COLO668 (cell line): ENCODE data around the gene ITPR2.
"Not testable (repeated sequence)": the region's sequence is repeated elsewhere in the genome, so short reads cannot be mapped to it uniquely, and the experiment has no call there.

Experiments used
- DNase-seq: peaks from one replicate; lab custom pipeline; 2025; ENCODE audit not compliant: unreplicated experiment; lab: John Stamatoyannopoulos, UW

Gene ITPR2

DNA sequence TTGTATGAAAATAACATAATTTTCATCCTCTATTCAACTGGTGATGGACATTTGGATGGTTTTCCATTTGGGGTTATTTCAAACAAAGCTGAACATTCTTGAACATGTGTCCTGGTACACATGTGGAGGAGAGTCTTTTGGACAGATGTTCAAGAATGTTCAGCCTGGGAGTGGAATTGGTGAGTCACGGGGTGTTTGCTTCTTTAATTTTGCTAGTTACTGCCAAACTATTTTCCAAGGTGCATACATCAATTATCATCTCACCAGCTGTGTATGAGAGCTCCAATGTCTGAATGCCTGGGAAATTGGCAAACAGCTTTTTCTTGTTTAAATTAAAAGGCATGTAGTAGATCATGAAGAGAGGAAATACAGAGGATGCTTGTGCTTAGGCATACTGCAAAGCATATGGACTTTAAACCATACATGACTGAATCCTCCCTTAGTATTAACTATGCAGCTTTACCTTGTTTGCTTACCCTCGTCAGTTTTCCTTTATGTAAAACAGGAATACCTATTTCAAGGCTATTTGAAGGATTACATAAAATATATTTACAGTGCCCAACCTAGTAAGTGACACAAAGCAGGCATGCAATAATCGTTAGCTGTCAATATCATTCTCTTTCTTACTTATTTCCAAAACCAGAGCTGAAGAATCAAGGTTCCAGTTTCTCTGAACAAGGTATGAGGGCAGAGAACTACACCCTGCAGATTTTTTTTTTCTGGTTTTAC lies 152.1 kb downstream of the ITPR2 start:
- DNase-seq: no peak

DNA sequence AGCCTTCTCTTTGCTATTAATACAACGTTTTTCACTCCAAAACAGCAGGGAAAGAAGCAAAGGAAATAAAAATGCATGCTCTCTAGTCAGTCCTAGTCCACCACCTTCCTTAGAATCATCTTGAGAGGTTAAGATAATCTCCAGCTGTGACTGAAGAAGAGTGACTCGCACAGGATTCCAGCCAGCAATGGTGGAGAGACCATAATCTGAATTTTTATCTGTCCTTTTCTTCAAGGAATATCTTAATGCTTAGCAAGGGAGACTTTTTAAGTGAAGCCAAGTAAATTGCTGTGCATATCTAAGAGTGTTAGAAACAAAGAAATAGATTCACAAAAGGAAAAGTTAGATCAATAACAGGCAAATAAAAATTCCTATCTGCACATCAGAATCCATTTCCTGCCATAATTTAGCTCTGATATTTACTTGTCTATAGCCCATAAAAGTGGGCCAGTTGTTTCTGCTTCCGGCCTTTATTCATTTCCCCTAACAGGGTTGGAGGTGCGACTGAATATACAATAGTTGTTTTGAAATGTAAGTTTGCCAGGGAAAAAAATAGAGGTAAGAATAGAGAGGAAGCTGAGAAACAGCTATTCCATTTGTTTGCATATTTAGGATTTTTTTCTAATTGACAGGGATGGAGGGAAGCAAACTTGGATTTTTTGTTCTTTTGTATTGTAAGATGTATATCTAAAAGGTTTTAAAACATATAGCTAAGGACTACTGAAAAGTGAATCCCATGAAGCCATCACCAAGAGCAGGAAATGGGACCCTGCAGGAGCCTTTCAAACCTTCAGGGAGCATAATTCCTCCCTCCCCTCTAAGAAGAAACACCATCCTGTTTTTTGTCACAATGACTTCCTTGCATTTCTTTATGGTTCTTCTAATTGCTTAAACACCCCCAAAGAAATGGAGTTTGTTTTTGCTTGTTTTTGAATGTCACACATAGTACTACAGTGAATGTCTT lies 154.0 kb downstream of the ITPR2 start:
- no peak for DNase-seq

DNA sequence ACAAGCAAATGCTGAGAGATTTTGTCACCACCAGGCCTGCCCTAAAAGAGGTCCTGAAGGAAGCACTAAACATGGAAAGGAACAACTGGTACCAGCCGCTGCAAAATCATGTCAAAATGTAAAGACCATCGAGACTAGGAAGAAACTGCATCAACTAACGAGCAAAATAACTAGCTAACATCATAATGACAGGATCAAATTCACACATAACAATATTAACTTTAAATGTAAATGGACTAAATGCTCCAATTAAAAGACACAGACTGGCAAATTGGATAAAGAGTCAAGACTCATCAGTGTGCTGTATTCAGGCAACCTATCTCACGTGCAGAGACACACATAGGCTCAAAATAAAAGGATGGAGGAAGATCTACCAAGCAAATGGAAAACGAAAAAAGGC lies 161.5 kb downstream of the ITPR2 start:
- not testable (repeated sequence) for DNase-seq

DNA sequence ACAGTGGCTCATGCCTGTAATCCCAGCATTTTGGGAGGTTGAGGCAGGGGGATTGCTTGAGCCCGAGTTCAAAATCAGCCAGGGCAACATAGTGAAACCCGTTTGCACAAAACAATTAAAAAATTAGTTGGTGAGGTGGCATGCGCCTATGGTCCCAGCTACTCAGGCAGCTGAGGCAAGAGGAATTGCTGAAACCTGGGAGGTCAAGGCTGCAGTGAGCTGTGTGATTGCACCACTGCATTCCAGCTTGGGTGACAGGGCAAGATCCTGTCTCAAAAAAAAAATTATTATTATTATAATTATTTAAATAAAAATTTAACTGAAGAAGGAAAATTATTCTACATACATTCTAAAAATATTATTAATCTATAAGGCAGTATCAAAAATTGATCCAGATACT lies 164.1 kb downstream of the ITPR2 start:
- DNase-seq: no peak

DNA sequence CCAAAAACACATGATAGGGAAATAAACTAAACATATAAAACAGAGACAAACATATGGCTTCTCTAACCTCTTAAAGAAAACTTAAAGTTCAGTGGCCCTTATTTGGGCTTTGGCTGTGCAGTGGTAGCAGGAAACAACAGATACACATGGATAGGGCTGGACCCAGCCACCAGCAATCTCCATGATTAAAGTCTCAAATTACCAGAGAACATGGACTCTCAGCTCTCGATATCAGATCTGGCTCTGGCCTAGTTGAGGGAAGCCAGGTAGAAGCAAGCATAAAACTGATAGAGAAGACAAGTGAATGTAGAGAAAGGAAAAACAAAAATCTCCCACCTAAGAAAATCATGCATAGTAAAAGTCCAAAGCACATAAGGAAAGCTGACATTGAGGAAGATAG lies 164.8 kb downstream of the ITPR2 start:
- DNase-seq: no peak

DNA sequence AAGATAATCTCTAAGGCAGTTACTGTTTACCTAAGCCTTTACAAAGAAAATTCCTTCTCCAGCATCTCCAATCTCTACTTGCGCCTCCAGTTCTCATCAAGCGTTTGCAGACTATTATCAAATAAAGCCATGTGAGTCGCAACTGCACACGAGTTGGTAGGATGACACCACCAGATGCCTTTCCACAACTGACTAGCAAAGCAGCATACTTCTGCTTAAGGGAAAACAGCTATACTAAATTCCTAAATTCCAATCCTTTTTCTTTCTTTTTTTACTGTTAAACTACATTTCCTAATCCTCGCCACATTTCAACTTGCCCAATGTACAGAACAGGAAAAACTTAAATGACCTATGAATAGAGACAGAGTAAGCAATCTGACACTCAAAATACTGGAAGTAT lies 166.7 kb downstream of the ITPR2 start:
- no peak for DNase-seq

DNA sequence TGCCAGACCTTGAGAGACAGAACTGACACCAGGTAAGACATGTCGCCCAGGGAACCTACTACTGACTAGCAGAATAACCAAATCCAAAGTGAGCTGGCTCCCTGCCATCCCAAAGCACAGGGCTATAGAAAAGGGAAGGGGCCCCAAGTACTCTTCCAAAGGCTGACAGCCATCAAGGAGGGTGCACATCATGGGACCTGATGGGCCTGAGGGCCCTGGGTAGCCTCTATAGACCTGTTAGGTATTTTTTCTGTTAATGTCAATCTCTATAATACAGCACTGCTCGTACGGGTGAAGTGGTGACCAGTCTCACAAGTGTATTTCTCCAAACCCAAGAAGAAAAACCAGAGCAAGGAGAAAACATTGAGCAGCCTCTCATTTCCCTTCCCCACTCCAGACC lies 171.6 kb downstream of the ITPR2 start:
- no peak for DNase-seq

DNA sequence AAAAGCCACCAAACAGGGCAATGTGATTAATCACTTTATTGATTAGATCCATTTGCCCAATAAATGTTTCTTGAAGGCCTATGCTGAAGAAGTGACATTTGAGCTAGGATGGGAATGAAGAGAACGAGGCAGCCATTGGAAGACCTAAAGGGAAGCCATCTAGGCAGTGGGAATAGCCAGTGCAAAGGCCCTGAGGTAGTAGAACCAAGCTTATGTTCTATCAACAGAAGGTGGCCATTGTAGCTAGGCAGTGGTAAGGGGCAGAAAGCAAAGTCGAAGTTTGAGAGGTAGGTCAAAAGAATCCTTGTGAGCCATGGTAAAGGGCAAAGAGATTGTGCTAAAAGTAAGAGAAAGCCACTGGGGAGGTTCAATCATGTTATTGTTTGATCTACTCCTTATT lies 173.1 kb downstream of the ITPR2 start:
- no peak for DNase-seq

DNA sequence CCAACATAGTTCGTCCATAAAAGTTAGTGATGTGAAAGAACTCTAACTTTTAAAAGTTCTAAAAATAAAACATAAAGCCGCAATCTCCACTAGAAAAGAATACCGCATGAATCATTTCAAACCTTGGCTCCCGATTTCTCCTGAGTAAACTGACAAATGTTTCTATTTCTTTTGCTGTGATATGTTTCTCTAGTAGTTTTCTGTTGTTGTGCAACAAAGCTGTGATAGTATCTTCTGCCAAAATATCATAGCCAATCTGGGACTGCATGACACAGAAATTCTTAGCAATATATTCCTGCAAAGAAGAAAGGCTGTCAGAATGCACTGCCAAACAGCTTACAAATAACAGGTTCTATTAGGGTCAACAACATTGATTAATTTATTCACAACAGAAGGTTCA lies 174.0 kb downstream of the ITPR2 start:
- no peak for DNase-seq

DNA sequence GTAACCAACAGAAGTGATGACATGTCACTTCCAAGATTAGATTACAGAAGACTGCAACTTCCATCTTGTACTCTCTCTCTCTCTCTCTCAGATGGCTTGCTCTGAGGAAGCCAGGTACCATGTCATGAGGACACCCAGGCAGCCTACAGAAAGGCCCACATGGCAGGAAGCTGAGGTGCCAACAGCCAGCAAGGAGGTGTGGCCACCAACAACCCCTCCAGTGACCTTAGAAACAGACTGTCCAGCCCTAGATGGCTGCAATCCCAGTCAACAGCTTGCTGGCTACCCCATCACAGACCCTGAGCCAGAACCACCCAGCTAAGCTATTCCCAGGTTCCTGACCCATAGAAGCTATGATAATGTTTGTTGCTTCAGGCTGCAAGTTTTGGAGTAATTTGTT lies 178.4 kb downstream of the ITPR2 start:
- no peak for DNase-seq

DNA sequence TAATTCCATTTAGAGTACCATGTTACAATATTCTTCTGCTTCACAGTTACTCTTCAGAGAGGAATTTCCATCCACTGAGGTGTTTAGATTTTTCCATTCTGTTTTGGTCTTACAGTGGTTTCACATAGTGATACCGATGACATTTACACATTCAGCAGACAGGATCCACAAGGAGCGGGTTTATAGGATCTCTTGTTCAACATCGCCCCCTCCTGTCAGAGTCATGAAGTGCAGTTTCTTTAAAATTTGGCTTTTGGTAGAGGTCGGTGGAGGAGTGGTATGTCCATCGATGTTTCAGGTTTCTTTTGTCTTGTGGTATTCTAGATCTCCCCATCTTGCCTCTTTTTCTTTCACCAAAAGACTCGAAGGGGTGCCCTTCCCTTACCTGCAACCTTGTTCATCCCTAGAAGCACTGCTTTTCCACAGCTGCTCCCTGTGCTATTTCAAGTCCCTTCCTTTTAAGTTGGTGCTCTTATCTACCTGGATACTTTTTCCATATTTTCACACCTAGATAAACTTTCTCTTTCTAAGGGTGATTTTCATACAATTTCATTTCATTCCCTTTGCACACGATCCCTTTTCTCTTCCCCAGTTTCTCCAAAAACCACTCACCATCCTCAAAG lies 181.3 kb downstream of the ITPR2 start:
- peak; percentile 29 for DNase-seq

DNA sequence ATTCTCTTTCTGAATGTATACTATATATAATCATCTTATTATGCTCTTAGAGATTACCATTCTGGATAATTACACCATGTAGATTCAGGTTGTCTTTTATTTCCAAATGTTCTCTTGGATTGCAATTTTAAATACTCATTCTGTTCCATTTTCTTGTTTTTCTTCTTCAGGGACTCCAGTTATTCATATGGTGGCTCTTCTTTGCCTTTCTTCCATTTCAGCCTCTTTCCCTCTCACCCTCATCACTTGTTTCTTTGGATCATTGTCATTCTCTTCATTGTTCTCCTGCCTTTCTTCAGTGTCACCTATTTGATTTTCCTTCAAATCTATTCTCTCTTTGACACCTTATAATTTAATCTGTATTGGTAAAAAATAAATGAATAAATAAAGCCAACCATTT lies 182.0 kb downstream of the ITPR2 start:
- DNase-seq: no peak

DNA sequence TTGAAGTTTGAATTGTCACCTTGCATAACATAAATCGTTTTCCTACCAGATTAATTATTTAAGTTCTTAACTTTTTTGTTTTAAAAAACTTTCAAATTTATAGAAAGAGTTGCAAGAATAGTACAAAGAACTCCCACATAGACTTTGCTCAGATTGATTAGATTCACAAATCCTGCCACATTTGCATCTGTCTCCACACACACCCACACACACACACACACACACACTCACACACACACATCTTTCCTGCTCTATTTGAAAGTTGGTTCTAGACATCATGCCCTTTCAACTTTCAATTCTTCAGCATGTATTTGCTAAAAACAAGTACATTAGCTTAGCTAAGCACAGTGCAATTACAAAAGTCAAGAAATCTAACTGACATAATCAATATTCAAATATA lies 184.0 kb downstream of the ITPR2 start:
- DNase-seq: no peak

DNA sequence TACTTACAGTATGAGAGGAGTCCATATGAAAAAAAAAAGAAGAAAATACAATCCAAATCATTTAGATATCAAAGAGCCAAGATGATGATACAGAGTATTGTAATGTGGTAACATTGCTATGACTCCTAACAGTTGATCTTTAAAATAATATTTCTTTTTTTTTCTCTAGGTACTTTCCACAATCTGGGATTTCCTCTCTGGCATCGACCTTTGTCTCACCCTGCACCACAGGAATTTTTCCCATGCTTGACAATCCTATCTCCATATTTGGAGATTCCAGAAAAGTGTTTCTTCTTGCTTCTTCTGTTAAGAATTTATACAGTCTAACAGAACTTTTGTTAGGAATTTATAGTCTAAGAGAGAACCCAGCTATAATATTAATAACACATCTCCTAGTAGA lies 184.4 kb downstream of the ITPR2 start:
- no peak for DNase-seq

DNA sequence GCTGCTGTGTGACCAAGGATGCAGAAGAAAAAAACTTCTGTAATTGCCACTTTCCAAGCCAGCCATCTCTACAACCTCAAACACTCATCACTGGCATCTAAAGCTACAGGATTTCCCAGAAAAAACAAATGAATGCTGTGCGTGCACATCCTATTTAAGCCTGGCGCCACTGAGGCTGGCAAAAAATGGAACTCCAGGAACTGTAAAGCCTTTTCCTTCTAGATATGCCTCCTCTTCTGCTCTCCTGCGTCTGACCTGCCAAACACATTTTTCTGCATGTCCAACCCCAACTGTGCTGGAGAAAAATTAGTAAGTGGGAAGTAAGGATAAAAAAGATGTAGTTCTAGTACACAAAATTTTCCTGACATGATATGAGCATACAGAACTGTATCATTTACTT lies 184.9 kb downstream of the ITPR2 start:
- no peak for DNase-seq

DNA sequence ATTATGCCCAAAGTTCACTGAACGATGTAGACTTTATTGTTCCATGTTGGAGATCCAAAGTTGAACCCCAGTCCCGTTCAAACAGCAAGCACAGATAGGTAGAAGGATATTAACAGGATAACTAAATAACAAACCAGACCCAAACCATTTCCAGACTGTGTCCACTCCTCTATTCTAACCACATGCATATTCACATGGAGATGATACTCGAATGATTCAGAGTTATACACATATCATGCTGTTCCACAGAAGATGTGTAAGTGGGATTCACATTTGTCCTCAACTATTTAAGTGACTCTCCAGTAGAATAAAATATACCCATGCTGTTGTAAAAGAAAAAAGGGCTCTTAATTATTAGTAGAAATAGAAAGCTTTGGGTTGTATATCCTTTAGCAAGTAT lies 185.9 kb downstream of the ITPR2 start:
- no peak for DNase-seq

DNA sequence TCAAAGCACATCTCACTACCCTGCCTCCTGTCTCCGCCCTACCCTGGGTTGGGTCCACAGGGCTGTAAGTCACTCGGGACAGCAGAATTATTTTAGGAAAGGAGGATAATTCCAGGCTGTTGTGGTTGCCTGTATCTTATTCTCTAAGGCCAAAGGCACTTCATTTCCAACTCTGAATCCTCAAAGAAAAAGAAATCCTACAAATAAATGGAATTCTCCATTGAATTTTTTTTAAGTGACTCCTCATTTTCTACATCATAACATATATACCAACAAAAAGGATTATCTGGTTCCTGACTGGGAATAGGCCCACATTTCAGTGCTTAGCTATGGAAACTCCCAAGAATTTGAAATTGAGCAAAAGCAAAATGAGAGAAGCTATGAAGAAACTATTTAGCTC lies 186.4 kb downstream of the ITPR2 start:
- no peak for DNase-seq

DNA sequence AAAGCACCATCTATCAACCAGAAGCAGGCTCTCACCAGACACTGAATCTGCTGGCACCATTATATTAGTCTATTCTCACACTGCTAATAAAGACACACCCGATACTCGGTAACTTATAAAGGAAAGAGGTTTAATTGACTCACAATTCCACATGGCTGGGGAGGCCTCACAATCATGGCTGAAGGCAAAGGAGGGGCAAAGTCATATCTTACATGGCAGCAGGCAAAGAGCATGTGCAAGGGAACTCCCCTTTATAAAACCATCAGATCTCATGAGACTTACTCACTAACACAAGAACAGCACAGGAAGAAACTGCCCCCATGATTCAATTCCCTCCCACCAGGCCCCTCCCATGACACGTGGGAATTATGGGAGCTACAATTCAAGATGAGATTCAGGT lies 188.6 kb downstream of the ITPR2 start:
- not testable (repeated sequence) for DNase-seq

DNA sequence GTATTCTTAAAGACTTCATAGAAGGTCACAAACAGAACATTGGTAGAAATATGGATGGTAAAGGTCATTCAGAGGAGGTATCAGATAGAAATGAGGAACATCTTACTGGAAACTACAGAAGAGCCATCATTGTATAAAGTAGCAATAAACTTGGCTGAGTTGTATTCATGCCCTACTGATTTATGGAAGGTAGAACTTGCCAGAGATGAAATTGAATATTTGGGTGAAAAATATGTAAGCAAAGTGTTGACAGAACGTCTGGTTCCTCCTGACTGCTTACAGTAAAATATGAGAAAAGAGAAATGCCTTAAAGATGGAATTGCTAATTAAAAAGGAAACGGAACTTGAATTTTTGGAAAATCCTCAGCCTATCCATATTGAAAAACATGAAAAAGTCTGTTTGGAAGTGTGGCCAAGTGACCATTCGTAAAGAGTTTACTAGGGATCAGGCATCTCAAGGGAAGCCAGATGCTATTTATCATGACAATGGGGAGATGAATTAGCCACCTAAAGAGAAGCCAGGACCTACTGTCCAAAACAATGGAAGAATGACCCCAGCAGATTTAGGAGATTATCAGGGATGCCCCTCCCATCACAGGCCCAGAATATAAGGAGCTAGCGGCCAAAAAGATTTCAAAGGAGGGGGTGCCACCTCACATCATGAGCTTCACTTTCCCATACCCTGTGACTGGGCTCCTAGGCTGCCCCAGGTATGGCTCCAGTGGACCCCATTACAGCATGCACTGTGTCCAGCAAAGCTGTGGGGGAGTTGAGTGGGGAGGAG lies 189.3 kb downstream of the ITPR2 start:
- no peak for DNase-seq

DNA sequence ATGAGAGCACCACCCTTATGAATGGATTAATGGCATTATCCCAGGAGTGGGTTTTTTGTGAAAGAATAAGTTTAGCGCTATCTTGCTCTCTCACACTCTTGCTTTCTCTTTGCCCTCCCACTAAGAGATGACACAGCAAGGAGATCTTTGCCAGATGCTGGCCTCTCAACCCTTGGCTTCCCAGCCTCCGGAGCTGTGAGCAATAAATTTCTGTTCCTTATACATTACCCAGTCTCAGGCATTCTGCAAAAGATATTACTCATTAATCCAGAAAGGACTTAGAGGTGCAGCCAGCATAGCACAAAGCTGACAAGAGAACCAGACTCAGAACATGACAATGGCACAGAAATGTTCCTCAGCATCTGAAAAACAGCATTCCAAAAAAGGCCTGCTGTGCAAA lies 190.6 kb downstream of the ITPR2 start:
- DNase-seq: no peak

DNA sequence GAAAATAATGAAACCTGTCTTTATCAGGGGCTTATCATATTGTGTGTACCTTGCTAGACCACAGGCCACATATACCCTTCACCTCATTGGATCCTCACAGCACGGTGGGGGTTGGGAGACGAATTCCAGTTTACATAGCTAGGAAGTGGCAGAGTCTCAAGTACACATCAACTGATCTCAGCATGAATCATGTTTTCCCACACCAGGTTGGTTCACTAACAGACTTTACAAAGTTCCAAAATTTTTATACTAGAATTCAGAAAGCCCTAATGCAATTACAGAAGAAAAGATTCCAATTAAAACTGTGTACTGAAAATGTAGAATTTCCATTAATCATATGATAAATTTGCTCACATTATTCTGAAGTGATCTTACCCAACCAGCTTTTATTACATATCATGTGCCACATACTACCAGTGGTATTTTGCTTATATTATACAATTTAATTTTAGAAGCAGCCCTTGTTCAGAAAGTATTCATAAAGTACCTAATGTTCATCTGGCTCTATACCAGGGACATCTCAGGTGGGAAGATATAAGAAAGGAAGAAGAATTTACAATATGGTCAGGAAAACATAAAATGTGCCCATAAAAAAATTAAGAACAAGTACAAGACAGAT lies 196.2 kb downstream of the ITPR2 start:
- no peak for DNase-seq
